Limb (tissue), 2 donors: ENCODE results near the gene OTOF.

ENCODE experiments used
- DNase-seq, 2 donors: peaks; one replicate each; pipeline ENCODE4 v3.0.0-alpha.2; 2016; ENCODE audit errors: extremely low spot score in 2 of 2

Gene OTOF

DNA sequence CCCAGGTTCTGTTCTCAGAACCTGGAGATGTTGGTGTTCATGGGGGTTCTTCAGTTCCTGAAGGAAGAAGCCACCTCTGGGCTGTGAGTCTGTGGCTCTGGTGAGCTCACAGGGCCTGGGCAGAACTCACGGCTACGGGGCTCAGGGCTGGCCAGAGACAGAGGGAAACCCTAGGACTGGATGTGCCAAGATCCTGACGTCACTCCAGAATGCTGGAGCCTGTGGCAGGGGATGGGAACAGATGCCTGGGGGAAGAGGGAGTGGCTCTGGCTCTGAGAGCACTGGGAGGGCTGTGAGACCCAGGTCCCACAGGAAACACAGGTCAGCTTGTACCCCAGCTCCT is at the start of gene OTOF:
OTOF (minus strand) TSS at position 214 of the 343 bp plus-strand sequence.
- DNase-seq: peak in 1 of 2 donors; percentile 70

- DNase-seq: no peak
Measured at GRCh38 chr2:26526589-26526988, 48.7 kb upstream of the OTOF start.

DNA sequence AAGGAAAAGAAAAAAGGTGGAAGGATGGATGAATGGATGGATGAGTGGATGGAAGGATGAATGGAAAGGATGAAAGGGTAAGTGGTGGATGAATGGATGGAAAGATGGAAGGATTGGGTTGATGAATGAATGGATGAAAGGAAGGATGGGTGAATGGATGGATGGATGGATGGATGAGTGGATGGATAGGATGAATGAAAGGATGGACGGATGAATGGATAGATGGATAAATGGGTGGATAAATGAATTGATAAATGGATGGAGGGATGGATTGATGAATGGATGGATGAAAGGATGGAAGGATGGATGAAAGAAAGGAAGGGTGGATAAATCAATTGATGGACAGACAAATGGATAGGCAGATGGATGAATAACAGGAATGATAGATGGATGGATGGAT is 48.2 kb upstream of the OTOF start:
- DNase-seq: no peak

GRCh38 chr2:26523750-26524149 is 45.8 kb upstream of the OTOF start:
- no peak for DNase-seq

GRCh38 chr2:26522751-26523171 is 44.8 kb upstream of the OTOF start:
- DNase-seq: no peak

DNA sequence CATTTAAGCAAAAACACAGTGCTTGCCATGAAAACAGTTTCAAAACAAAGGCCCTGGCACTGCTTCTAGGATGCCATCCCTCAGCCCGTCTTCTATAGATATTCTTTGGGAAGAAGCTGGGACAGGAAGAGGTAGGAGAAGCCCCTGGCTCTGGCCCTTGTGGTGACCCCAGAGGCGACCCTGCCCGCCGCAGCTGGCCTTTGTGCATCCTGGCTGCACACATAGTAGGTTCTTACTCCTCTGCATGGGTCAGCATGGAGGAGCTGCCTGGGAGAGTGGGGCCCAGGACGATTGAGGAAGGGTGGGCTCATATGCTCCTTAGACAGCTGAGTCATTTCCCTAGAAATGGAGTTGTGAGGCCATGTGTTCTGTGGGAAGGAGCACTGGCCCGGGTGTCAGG is 44.4 kb upstream of the OTOF start:
- no peak for DNase-seq

- DNase-seq: no peak
Measured at GRCh38 chr2:26521913-26522180, 43.9 kb upstream of the OTOF start.

DNA sequence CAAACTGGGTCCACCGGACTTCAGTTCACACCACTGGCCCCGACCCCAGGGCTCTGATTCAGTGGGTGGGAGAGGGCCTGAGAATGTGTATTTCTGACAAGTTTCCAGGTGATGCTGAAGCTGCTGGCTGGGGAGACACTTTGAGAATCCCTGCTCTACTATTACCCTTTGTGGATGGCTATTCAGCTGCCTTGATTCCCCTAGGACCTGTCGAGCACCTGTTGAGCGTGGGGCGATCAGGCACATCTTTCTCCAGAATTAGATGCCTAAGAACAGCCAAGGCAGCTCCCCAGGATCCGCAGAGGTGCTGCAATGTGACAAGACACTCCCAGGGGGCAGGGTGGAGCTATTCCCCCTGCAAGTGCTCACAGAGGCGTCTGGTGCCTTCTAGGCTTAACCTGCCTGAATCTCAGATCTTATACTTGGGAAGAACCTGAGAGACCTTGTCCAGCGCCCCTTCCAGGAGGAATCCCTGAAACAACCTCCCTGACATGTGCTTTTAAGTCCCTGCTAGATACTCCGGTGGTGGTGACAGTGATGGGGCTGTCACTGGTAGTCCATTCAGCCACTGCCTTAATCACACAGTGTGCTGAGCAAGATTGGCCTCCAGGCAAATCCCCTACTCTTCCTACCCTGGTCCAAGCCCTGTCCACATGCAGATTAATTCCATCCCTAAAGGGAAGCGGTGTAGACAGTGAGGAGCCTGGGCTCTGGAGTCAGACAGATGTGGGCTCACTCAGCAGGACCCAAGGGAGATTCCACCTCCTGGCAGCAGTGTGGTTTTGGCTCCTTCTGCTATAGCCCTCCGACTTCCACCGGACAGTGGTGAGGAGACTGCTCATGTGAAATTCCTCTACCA is 43.4 kb upstream of the OTOF start:
- no peak for DNase-seq

DNA sequence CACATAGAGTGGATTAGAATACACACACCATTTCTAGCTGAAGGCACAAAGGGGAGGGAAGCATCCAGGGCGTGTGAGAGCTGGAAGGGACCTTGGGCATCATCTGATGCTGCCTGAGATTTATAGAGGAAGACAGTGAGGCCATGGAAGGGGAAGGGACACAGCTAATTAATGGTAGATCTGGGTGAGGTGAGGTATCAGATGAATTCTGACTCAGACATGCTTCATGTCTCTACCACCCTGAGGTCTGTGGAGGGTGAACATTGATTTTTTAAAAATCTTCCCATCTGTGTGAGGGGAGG is 42.2 kb upstream of the OTOF start:
- DNase-seq: no peak

DNA sequence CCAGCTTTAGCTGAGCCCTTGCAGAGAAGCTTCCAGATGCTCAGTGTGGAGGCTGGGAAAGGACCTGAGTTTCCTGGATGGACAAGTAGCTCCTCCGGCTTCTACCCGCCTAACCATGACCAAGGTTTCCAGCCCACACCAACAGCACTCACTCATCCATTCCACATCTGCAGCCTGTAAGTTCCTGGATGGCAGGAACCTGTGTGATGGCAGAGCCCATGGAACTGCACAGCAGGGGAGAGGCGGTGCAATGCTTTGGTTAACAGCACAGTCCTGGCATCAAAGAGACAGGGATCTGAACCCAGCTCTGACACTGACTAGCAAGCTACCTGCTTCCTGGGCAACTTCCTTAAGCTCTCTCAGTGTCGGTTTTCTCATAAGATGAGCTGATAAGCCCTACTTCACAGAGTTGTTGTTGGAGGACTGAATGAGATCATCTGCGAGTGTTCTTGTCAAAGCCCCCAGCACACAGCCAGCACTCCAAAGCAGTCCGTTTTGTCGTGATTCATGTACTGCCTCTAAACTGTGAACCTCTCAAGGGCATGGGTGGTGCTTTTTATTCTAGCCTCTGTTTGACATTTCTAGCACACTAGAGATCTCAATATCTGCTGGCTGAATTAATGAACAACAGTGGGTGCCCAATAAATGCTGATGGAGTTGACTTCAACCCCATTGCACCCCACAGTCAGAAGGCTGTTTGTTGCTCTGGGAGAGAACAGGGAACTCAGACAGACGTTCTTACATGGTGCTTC is 41.6 kb upstream of the OTOF start:
- DNase-seq: no peak

GRCh38 chr2:26516781-26517180 is 38.9 kb upstream of the OTOF start:
- no peak for DNase-seq

DNA sequence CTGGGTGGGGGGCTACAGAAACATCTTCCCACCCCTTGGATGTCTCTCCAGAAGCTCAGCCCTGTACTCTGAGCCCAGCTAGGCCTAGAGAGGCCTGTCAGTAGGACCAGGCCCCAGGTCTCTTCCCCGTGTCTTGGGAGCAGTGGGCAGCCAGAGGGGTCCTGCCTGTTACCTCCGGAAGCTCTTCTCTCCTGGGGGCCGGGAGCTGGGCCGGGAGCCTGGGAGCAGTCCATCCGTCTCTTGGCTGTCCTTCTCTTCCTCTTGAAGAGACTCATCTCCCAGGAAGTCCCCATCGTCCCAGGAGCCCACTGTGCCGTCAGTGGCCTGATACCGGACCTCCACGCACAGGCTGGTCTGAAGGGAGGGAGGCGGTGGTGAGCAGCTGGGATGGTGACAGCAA is 38.3 kb upstream of the OTOF start:
- no peak for DNase-seq

DNA sequence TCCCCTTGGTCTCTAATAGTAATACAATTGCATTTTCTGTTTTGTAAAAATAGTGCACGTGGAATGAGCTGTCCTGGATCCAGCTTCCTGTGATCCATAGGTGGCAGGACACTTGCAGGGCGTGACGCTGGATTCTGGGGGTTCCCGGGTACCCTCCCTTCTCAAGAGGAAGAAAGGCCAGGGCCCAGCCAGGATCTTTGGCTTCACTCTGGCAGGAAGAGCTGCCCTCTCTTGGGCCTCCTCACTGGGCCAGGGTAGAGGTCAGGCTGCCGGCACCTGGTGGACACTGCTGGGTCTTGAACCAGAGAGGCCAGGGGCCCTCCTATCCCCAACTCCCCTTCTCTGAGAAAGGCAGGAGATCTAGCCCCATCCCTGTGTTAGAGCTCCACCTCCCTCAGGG is 37.8 kb upstream of the OTOF start:
- no peak for DNase-seq

GRCh38 chr2:26514045-26514444 is 36.1 kb upstream of the OTOF start:
- no peak for DNase-seq

DNA sequence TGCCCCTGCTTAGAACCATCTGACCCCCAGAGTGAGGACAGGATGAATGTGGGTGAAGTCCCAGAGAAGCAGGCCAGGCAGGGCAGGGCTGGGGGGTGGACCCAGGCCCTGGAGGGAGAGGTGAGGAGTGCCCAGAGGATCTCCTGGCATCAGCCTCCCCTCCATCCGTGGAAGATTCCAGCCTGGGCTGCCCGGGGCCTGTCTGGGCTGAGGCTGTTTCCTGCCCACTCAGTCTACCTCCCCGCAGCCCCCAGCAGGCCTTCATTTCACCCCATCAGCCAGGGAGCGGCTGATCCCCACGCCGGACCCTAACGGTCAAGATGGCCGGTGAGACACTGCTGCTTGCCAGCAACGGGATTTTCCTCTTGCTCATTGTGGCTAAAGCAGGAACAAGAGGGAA is 35.3 kb upstream of the OTOF start:
- DNase-seq: no peak

DNA sequence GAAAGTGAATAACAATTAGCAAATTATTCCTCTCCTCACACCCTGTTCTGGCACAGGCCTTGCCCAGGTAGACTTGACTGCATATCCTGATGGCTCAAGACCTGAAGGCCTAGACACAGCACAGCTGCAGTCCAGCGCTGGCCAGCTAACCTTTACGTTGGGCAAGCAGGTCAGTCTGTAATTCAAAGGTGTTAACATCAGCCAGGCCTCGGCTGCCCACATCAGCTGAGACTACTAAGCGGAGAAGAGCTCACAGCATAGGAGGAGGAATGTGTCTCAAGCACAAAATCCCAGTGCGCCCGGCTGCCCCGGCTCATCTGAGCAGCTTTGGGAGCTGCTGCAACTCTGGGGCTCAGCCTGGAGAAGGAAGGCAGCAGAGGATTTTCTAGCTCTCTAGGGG is 33.5 kb upstream of the OTOF start:
- DNase-seq: no peak

GRCh38 chr2:26510344-26510973 is 32.5 kb upstream of the OTOF start:
- DNase-seq: no peak

- no peak for DNase-seq
Measured at GRCh38 chr2:26509141-26509540, 31.2 kb upstream of the OTOF start.

DNA sequence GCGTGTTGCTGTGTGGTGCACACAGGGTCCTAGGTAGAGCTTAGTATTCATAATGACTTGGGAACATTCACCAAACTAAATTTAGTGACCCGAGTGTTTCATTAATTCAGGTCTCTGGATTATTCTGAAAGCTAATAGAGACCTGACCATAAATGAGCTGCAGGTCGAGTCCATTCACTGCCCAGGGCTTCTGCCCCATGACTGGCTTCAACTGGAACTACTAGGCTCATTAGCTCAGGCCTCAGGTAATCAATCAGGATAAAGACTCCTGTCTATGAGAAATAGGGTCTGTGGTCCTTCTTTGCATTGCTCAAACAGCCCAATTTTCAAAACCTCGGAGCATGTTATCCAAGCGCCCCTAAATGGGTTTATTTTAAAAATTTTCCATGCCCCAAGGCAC is 30.0 kb upstream of the OTOF start:
- DNase-seq: no peak

DNA sequence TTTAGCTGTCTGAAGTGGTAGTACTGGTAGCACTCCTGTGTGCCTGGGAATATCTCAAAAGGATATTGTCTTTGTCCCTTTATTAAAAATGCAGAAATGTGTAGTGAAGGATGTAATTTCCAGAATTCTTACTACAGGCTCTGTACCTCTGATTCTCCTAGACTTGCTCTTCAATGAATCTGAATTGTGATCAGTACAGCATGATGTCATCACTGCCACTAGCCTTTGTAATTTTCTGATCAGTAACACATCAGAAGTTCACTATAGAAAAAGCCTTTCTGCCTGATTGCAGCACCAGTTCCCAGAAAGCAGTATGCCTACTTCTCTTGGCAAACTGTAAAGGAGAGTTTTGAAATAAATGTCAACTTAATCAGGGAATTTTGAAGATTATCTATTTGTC is 29.2 kb upstream of the OTOF start:
- no peak for DNase-seq

DNA sequence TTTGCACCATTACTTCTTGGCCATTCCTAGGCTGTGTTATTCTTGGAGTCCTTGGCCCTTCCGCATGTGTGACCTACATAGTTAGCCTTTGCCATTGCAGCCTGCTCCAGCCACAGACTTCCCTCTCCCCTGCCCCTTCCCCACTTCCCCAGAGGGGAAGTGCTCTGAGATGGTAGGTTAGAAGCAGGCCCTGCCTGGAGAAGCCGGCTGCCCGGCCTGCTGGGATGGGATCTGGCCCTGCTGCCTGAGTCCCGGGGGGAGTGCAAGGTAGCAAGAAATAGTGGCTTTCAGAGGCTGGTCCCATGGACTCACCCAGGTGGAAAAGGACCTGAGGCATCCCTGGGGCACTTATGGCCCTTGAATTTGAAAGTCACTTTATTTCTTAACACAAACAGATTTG is 28.4 kb upstream of the OTOF start:
- no peak for DNase-seq

- no peak for DNase-seq
Measured at GRCh38 chr2:26504002-26504401, 26.1 kb upstream of the OTOF start.
